GM19099 (cell line): Measurements from ENCODE around the gene PIK3R1.

ENCODE experiments used
- POLR2A ChIP-seq: IDR thresholded peaks from 3 replicates; pipeline ENCODE4 v1.6.1; 2011; ENCODE audit warnings: low read depth; ENCODE audit not compliant: insufficient read length; ENCODE audit errors: extremely low read depth

The PIK3R1 gene

GRCh38 chr5:68305223-68305870 is 89.8 kb downstream of the PIK3R1 start:
- no peak for TF ChIP-seq POLR2A

GRCh38 chr5:68306361-68307014 is 90.9 kb downstream of the PIK3R1 start:
- TF ChIP-seq POLR2A: no peak

GRCh38 chr5:68313336-68313735 is 97.8 kb downstream of the PIK3R1 start:
- no peak for TF ChIP-seq POLR2A

GRCh38 chr5:68314465-68314864 is 98.9 kb downstream of the PIK3R1 start:
- TF ChIP-seq POLR2A: no peak

GRCh38 chr5:68315679-68316271 is 100.2 kb downstream of the PIK3R1 start:
- no peak for TF ChIP-seq POLR2A

GRCh38 chr5:68316469-68316868 is 100.9 kb downstream of the PIK3R1 start:
- TF ChIP-seq POLR2A: no peak

- TF ChIP-seq POLR2A: no peak
Measured at GRCh38 chr5:68317646-68318045, 102.1 kb downstream of the PIK3R1 start.

- TF ChIP-seq POLR2A: no peak
Measured at GRCh38 chr5:68318955-68319705, 103.6 kb downstream of the PIK3R1 start.

GRCh38 chr5:68319706-68320412 is 104.3 kb downstream of the PIK3R1 start:
- TF ChIP-seq POLR2A: no peak

- TF ChIP-seq POLR2A: no peak
Measured at GRCh38 chr5:68320413-68320986, 104.9 kb downstream of the PIK3R1 start.

- TF ChIP-seq POLR2A: no peak
Measured at GRCh38 chr5:68325065-68325580, 109.6 kb downstream of the PIK3R1 start.

- TF ChIP-seq POLR2A: no peak
Measured at GRCh38 chr5:68329554-68330255, 114.1 kb downstream of the PIK3R1 start.

GRCh38 chr5:68330574-68330973 is 115.0 kb downstream of the PIK3R1 start:
- TF ChIP-seq POLR2A: no peak
